ENCODE data around the gene DDN.

DDN gene

DNA sequence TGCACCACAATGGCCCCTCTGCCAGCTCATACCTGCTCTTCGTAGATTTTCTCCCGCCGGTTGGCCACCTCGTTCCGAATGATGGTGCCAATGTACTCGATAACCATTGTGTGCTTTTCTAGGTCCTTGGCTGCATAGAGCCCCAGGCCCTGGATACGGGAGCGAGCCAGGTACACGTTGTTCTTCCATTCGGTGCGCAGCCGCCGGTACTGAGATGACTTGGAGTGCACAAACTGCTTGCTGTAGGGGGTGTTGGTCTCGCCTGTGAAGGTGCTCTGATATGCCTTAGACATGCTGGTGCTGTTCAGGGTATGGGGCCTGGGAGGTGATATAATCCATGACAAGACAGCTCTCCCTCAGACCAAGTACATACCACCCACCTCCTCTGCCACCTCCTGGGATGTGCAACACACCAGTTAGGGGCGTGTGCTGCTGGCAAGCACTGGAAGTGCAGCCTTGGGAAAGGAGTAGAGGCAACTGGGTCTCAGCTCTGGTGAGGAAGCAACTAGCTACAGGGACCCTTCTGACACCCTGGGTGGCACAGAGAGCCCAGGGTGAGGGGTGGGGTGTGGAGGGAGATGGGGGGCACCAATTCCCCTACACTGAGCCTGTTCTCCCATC, 23.5 kb upstream of the DDN start:
- Histone ChIP-seq H2BK15ac (ENCODE audit: low read length) (no peak overlapping the region), H3K36me3 (replicated peaks in 1 of 2; ENCODE audit: control insufficient read depth in 2 of 2, insufficient read depth in 2 of 2, low read length in 2 of 2) (peaks cover 47 to 76% of the 10 kb centered on the region in 2 donors)

GRCh38 chr12:49021292-49021915, 22.2 kb upstream of the DDN start:
- H3K9ac ChIP-seq (ENCODE audit: low read depth, low read length, poor library complexity): no peak overlapping the region
- H3K9me3 ChIP-seq (replicated peaks in 1 of 2; ENCODE audit: control insufficient read depth in 2 of 2, insufficient read depth in 1 of 2, low read depth in 1 of 2, low read length in 2 of 2): peaks cover 0 to 2% of the 10 kb centered on the region in 2 donors
- no peak overlapping the region for H2BK120ac ChIP-seq (ENCODE audit: low read depth, low read length)
- H3K36me3 ChIP-seq (replicated peaks in 1 of 2; ENCODE audit: control insufficient read depth in 2 of 2, insufficient read depth in 2 of 2, low read length in 2 of 2): peaks cover 41 to 63% of the 10 kb centered on the region in 2 donors
- no peak overlapping the region for H4K8ac ChIP-seq (ENCODE audit: low read depth, low read length)
- no peak overlapping the region for H3K18ac ChIP-seq (ENCODE audit: low read length)
- WGBS, 2 donors (ENCODE audit: extremely low coverage in 2 of 2, insufficient read length in 2 of 2, insufficient replicate concordance in 1 of 2): no CpG with 5 or more reads among the region's 11 CpGs
- no peak overlapping the region for H3K4me2 ChIP-seq (ENCODE audit: insufficient read depth, low read length, poor library complexity, severe bottlenecking)
- no peak overlapping the region for H3K23ac ChIP-seq (ENCODE audit: low read depth, low read length, poor library complexity)
- no peak for DNase-seq (ENCODE audit: low spot score)
- H2BK15ac ChIP-seq (ENCODE audit: low read length): no peak overlapping the region
- no peaks in the 10 kb centered on the region for H3K27me3 ChIP-seq (ENCODE audit: control insufficient read depth in 3 of 3, insufficient read depth in 3 of 3, low read depth in 1 of 3, low read length in 3 of 3)
- peaks cover 5 to 6% of the 10 kb centered on the region in 2 donors for H3K4me1 ChIP-seq (ENCODE audit: control insufficient read depth in 2 of 2, insufficient read depth in 1 of 2, low read depth in 1 of 2, low read length in 2 of 2)
- no peak overlapping the region for H2AFZ ChIP-seq (ENCODE audit: low read length)
- H2BK12ac ChIP-seq (ENCODE audit: low read length): no peak overlapping the region
- peaks cover 3% of the 10 kb centered on the region for H3K79me1 ChIP-seq (ENCODE audit: low read depth, low read length)
- no peak overlapping the region for H3K4ac ChIP-seq (ENCODE audit: low read length)
- H2BK5ac ChIP-seq (ENCODE audit: low read length): no peak overlapping the region
- no peak overlapping the region for H2AK5ac ChIP-seq (ENCODE audit: low read depth, low read length)
- H3K27ac ChIP-seq (replicated peaks; ENCODE audit: low read length): no peak overlapping the region
- no peak overlapping the region for H3K4me3 ChIP-seq (ENCODE audit: low read length in 2 of 2)
- H3K14ac ChIP-seq (ENCODE audit: low read length): no peak overlapping the region
- no peak overlapping the region for H4K91ac ChIP-seq (ENCODE audit: low read depth, low read length, poor library complexity)

More for the DNA sequence above, 23.5 kb upstream of the DDN start:
- Histone ChIP-seq H3K4ac (ENCODE audit: low read length) (no peak overlapping the region), H3K4me1 (ENCODE audit: control insufficient read depth in 2 of 2, insufficient read depth in 1 of 2, low read depth in 1 of 2, low read length in 2 of 2) (peaks cover 4% of the 10 kb centered on the region in 2 donors), H3K14ac (ENCODE audit: low read length) (no peak overlapping the region), H2BK5ac (ENCODE audit: low read length) (peak overlapping the region; percentile 27), H3K23ac (ENCODE audit: low read depth, low read length, poor library complexity) (no peak overlapping the region), H2AFZ (ENCODE audit: low read length) (no peak overlapping the region), H4K8ac (ENCODE audit: low read depth, low read length) (no peak overlapping the region), H3K4me2 (ENCODE audit: insufficient read depth, low read length, poor library complexity, severe bottlenecking) (no peak overlapping the region), H3K9me3 (replicated peaks in 1 of 2; ENCODE audit: control insufficient read depth in 2 of 2, insufficient read depth in 1 of 2, low read depth in 1 of 2, low read length in 2 of 2) (peaks cover 0 to 2% of the 10 kb centered on the region in 2 donors), H3K27ac (replicated peaks; ENCODE audit: low read length) (no peak overlapping the region), H3K79me1 (ENCODE audit: low read depth, low read length) (peaks cover 3% of the 10 kb centered on the region), H2AK5ac (ENCODE audit: low read depth, low read length) (no peak overlapping the region), H3K4me3 (ENCODE audit: low read length in 2 of 2) (peak overlapping the region in 1 of 2 donors; percentile 43), H4K91ac (ENCODE audit: low read depth, low read length, poor library complexity) (no peak overlapping the region), H2BK120ac (ENCODE audit: low read depth, low read length) (no peak overlapping the region), H2BK12ac (ENCODE audit: low read length) (no peak overlapping the region), H3K18ac (ENCODE audit: low read length) (no peak overlapping the region), H3K27me3 (ENCODE audit: control insufficient read depth in 3 of 3, insufficient read depth in 3 of 3, low read depth in 1 of 3, low read length in 3 of 3) (no peaks in the 10 kb centered on the region), H3K9ac (ENCODE audit: low read depth, low read length, poor library complexity) (no peak overlapping the region)
- no CpG with 5 or more reads among the region's 15 CpGs for WGBS, 2 donors (ENCODE audit: extremely low coverage in 2 of 2, insufficient read length in 2 of 2, insufficient replicate concordance in 1 of 2)
- DNase-seq (ENCODE audit: low spot score): no peak

DNA sequence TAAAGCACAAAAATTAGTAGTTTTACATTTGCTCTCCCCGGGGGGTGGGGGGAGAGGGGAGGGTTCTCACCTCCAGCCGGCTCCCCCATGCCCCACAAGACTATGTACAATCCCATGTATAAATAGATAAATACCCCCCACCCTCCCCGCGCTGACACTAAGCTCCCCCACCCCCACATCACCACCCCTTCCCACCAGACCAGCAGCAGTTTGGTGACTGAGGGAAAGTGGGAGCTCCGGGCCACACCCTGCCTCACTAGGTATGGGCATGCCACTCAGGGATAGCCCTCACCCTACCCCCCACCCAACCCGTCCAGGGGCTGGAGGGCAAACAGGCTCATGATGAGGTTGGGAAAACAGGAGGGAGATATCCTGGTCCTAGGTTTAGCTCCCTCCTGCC, 21.3 kb upstream of the DDN start:
- H3K14ac ChIP-seq (ENCODE audit: low read length): no peak overlapping the region
- peaks cover 0 to 2% of the 10 kb centered on the region in 2 donors for H3K9me3 ChIP-seq (replicated peaks in 1 of 2; ENCODE audit: control insufficient read depth in 2 of 2, insufficient read depth in 1 of 2, low read depth in 1 of 2, low read length in 2 of 2)
- no peak for DNase-seq (ENCODE audit: low spot score)
- H3K4me1 ChIP-seq (ENCODE audit: control insufficient read depth in 2 of 2, insufficient read depth in 1 of 2, low read depth in 1 of 2, low read length in 2 of 2): peaks cover 5 to 6% of the 10 kb centered on the region in 2 donors
- H3K9ac ChIP-seq (ENCODE audit: low read depth, low read length, poor library complexity): no peak overlapping the region
- H4K8ac ChIP-seq (ENCODE audit: low read depth, low read length): no peak overlapping the region
- no CpG with 5 or more reads among the region's 6 CpGs for WGBS, 2 donors (ENCODE audit: extremely low coverage in 2 of 2, insufficient read length in 2 of 2, insufficient replicate concordance in 1 of 2)
- H3K4me3 ChIP-seq (ENCODE audit: low read length in 2 of 2): no peak overlapping the region
- no peak overlapping the region for H4K91ac ChIP-seq (ENCODE audit: low read depth, low read length, poor library complexity)
- H3K18ac ChIP-seq (ENCODE audit: low read length): no peak overlapping the region
- no peaks in the 10 kb centered on the region for H3K27me3 ChIP-seq (ENCODE audit: control insufficient read depth in 3 of 3, insufficient read depth in 3 of 3, low read depth in 1 of 3, low read length in 3 of 3)
- no peak overlapping the region for H3K23ac ChIP-seq (ENCODE audit: low read depth, low read length, poor library complexity)
- no peak overlapping the region for H2BK120ac ChIP-seq (ENCODE audit: low read depth, low read length)
- H3K27ac ChIP-seq (replicated peaks; ENCODE audit: low read length): no peak overlapping the region
- no peak overlapping the region for H2BK12ac ChIP-seq (ENCODE audit: low read length)
- no peak overlapping the region for H2BK5ac ChIP-seq (ENCODE audit: low read length)
- H3K36me3 ChIP-seq (replicated peaks in 1 of 2; ENCODE audit: control insufficient read depth in 2 of 2, insufficient read depth in 2 of 2, low read length in 2 of 2): peaks cover 33 to 54% of the 10 kb centered on the region in 2 donors
- no peak overlapping the region for H2AFZ ChIP-seq (ENCODE audit: low read length)
- H2AK5ac ChIP-seq (ENCODE audit: low read depth, low read length): no peak overlapping the region
- no peak overlapping the region for H3K4ac ChIP-seq (ENCODE audit: low read length)
- peaks cover 3% of the 10 kb centered on the region for H3K79me1 ChIP-seq (ENCODE audit: low read depth, low read length)
- H3K4me2 ChIP-seq (ENCODE audit: insufficient read depth, low read length, poor library complexity, severe bottlenecking): no peak overlapping the region
- no peak overlapping the region for H2BK15ac ChIP-seq (ENCODE audit: low read length)

GRCh38 chr12:49019443-49020324, 20.5 kb upstream of the DDN start:
- H3K4ac ChIP-seq (ENCODE audit: low read length): no peak overlapping the region
- no peak overlapping the region for H2BK15ac ChIP-seq (ENCODE audit: low read length)
- H3K9me3 ChIP-seq (replicated peaks in 1 of 2; ENCODE audit: control insufficient read depth in 2 of 2, insufficient read depth in 1 of 2, low read depth in 1 of 2, low read length in 2 of 2): peaks cover 0 to 2% of the 10 kb centered on the region in 2 donors
- peaks cover 27 to 46% of the 10 kb centered on the region in 2 donors for H3K36me3 ChIP-seq (replicated peaks in 1 of 2; ENCODE audit: control insufficient read depth in 2 of 2, insufficient read depth in 2 of 2, low read length in 2 of 2)
- H3K9ac ChIP-seq (ENCODE audit: low read depth, low read length, poor library complexity): no peak overlapping the region
- H2AFZ ChIP-seq (ENCODE audit: low read length): no peak overlapping the region
- no peak overlapping the region for H3K23ac ChIP-seq (ENCODE audit: low read depth, low read length, poor library complexity)
- H3K4me1 ChIP-seq (ENCODE audit: control insufficient read depth in 2 of 2, insufficient read depth in 1 of 2, low read depth in 1 of 2, low read length in 2 of 2): peaks cover 5 to 6% of the 10 kb centered on the region in 2 donors
- H3K27me3 ChIP-seq (ENCODE audit: control insufficient read depth in 3 of 3, insufficient read depth in 3 of 3, low read depth in 1 of 3, low read length in 3 of 3): no peaks in the 10 kb centered on the region
- no peak overlapping the region for H2AK5ac ChIP-seq (ENCODE audit: low read depth, low read length)
- WGBS, 2 donors (ENCODE audit: extremely low coverage in 2 of 2, insufficient read length in 2 of 2, insufficient replicate concordance in 1 of 2): 100% methylated on average over 1 of the region's 10 CpGs; no CpG with 5 or more reads in 1 of the 2 donors
- no peak overlapping the region for H2BK120ac ChIP-seq (ENCODE audit: low read depth, low read length)
- no peak overlapping the region for H3K27ac ChIP-seq (replicated peaks; ENCODE audit: low read length)
- no peak overlapping the region for H2BK12ac ChIP-seq (ENCODE audit: low read length)
- H4K8ac ChIP-seq (ENCODE audit: low read depth, low read length): no peak overlapping the region
- H3K79me1 ChIP-seq (ENCODE audit: low read depth, low read length): peaks cover 3% of the 10 kb centered on the region
- H2BK5ac ChIP-seq (ENCODE audit: low read length): no peak overlapping the region
- H3K14ac ChIP-seq (ENCODE audit: low read length): no peak overlapping the region
- no peak overlapping the region for H4K91ac ChIP-seq (ENCODE audit: low read depth, low read length, poor library complexity)
- H3K18ac ChIP-seq (ENCODE audit: low read length): no peak overlapping the region
- no peak for DNase-seq (ENCODE audit: low spot score)
- H3K4me2 ChIP-seq (ENCODE audit: insufficient read depth, low read length, poor library complexity, severe bottlenecking): no peak overlapping the region
- peak overlapping the region in 1 of 2 donors; percentile 83 for H3K4me3 ChIP-seq (ENCODE audit: low read length in 2 of 2)

All from neuronal stem cell (in vitro differentiated cells).